Stimulated activated CD4-positive, alpha-beta T cell treated with anti-CD3 and anti-CD28 coated beads, Interleukin-2, amount 100 ng/mL, for 24 hours (primary cell): ENCODE results near the gene LRRFIP2.
"Not testable (repeated sequence)": the region's sequence is repeated elsewhere in the genome, so short reads cannot be mapped to it uniquely, and the experiment has no call there.

Experiments used
- DNase-seq, 2 donors: peaks; one replicate each; pipeline ENCODE4 v3.0.0-alpha.2; 2020

The LRRFIP2 gene

DNA sequence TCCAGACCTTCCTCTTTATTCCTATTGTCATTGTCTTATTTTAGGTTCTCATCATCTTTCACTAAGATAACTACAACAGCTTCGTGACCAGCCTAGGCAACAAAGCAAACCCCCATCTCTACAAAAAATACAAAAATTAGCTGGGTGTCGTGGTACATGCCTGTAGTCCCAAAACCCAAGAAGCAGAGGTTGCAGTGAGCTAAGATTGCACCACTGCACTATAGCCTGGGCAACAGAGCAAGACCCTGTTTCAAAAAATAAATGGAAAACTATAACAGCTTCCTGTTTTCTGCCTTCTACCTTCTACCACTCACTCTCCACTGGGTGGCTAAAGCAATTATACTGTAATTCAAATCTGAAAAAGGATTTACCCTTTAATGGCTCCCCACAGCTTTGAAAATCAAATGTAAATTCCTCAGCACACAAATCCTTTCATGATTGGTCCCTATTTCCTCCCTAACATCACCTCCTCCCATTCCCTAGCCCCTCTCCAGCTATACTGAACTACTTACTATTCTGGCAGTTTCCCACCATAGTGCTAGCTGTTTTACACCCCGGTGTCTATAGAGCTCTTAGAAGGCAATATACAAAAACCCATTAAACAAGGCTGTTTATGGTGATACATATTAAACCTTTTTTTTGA is 33.4 kb downstream of the LRRFIP2 start:
- no peak for DNase-seq

GRCh38 chr3:37139567-37140052 is 34.8 kb downstream of the LRRFIP2 start:
- no peak for DNase-seq

DNA sequence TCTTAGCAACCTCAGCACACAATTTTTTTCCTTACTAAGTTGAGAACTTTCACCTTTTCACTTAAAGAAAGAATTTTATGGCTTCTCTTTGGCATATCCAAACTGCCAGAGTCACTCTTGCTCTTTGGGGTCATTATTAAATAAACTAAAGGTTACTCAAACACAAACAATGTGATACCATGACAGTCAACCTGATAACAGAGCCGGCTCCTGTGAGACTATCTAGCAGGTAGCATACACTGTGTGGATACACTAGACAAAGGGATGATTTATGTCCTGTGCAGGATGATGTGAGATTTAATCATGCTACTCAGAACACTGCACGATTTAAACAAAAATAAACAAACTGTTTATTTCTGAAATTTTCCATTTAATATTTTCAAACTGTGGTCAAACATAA is 35.6 kb downstream of the LRRFIP2 start:
- no peak for DNase-seq

GRCh38 chr3:37137516-37137915 is 36.9 kb downstream of the LRRFIP2 start:
- DNase-seq, result no peak

- DNase-seq, result no peak
Observed at GRCh38 chr3:37136067-37136466, 38.3 kb downstream of the LRRFIP2 start.

DNA sequence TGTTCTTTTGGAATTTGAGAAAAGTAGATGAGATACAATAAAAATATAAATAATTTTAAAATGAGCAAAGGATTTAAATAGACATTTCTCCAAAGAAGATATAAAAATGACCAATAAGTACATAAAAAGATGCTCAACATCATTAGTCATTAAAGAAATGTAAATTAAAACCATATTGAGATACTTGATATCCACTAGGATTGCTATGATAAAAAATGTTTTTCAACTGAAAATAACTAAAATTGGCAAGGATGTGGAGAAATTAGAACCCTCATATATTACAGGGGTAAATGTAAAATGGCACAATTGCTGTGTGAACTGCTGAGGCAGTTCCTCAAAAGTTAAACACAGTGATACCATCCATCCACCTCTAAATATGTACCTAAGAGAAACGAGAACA is 38.8 kb downstream of the LRRFIP2 start:
- DNase-seq, result no peak

DNA sequence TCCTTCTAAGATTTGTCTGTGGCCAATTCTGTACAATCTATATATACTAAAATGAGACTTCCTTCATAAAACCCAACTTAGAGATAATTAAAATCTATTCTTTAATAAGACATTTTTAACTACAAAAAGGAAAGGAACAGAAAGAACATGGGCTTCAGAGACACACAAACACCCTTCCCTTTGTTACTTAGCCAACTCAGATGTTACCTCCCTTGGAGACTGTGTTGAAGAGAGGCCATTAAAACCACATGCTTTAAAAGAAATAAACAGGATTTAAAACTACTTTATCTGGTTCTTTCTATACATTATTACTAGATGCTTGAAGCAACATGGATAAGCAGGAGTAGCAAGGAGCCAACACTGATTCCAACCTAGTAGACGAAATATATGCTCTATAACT is 42.0 kb downstream of the LRRFIP2 start:
- DNase-seq, result no peak

- DNase-seq, result no peak
Observed at GRCh38 chr3:37131860-37132144, 42.6 kb downstream of the LRRFIP2 start.

DNA sequence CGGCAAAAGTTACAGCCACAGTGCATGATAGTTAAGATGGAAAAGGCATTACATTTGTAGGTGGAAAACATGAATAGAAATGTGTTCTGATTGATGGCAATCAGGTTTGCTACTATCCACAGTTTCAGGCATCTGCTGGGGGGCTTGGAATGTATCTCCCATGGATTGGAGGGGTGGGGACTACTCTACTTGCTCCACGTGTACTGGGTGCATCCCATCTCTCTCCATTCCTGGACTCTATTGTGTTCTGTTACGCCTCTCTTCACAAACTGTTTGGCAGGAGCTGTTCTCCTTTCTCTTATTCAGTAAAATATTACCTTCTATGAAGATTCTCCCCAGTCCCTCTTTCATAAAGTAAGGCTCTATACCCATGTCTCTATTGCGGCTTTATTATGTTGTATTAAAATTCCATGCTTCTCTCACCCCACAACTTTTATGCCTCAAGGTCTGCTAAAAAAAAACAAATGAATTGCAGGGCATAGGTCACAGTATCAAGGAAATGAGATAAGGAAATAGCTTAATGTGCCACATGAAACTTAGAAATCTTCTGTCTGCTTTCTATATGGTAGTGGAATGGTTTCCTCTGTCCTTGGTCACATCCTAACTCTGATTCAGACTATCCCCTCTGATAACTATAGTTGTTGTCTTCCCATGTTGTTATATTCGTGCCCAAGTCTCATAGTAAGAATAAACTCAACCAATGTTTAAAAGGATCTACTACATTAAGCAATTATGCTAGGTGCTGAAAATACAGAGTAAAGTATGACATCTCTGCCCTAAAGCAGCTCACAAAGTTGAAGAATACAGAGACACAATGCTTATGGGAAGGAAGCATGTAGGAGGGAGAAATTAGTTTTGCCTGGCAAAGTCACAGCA is 43.2 kb downstream of the LRRFIP2 start:
- no peak for DNase-seq

DNA sequence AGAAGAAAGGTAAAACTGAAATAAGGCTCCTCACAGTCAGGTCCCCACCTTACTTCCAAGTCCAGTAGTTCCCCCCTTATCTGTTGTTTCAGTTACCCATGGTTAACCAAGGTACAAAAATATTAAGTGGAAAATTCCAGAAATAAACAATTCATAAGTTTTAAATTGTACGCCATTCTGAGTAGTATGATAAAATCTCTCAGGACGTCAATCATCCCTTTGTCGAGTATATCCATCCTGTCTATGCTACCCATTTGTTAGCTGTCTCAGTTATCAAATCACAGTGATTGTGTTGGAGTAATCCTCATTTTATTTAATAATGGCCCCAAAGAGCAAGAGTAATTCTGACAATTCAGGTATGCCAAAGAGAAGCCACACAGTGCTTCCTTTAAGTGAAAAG is 43.9 kb downstream of the LRRFIP2 start:
- DNase-seq, result no peak

DNA sequence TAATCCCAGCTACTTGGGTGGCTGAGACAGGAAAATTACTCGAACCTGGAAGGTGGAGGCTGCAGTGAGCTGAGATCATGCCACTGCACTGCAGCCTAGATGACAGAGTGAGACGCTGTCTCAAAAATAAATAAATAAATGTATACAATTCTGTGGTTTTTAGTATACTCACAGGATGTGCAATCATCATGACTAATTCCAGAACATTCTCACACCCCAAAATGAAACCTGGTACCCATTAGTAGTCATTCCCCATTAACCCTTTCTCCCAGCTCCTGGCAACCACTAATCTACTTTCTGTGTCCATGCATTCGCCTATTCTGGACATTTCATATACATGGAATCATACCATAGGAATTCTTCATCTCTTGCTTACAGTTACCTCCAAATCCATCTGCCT is 44.5 kb downstream of the LRRFIP2 start:
- no peak for DNase-seq

GRCh38 chr3:37127340-37127739 is 47.0 kb downstream of the LRRFIP2 start:
- no peak for DNase-seq

- DNase-seq, result no peak
Observed at GRCh38 chr3:37126856-37127255, 47.5 kb downstream of the LRRFIP2 start.

DNA sequence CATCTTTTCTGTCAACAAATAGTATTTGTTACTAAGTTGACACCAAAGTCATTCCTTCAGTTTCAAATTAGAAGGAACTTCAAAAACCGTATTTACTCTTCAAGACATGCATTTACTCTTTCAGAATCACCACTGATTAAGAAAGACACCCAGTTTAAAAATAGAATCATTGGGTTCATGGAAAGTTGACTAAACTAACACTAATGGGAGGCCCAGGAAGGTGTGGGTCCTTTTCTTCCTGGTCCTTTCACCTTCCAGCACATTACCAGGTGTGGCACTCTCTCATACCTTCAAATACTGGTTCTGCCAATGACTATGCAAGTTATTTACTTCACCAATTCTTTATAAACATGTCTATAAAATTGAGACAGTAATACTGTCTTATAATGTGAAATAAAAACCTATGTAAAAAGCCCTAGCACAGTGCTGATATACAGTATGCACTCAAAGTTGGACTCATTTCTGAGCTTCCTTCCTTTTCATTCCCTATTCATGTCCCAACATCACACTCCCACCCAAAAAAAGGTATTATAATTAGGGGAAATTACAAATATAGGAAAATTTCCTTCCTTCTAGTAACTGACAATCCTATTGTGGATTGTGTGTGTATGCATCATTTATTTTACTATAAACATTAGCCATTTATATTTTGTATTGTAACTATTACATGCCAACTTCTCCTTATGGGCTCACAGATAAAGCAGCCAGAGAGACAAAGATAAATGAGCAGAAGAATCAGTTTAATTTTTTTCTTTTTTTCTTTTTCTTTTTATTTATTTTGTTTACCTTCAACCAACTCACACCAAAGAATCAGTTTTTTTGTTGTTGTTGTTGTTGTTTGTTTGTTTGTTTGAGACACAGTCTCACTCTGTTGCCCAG is 48.9 kb downstream of the LRRFIP2 start:
- no peak for DNase-seq

DNA sequence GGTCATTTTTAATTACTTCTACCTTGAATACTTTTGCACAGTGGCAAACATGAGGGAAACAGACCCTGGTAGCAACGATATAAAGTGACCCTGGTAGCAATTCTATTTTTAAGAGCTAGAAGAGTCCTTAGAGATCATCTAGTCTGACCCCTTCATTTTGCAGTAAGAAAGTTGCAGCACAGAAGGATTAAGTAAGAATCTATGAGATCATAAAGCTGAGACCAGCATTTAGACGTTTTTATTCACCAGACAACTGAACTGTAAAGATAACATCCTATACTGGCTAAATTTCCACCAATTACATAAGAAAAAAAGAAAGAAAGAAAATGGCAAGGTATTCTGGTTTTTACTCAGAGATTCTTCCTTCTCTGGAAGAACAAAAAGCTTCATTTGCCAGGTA is 49.9 kb downstream of the LRRFIP2 start:
- DNase-seq, result no peak

- DNase-seq, result no peak
Observed at GRCh38 chr3:37123292-37123691, 51.1 kb downstream of the LRRFIP2 start.

DNA sequence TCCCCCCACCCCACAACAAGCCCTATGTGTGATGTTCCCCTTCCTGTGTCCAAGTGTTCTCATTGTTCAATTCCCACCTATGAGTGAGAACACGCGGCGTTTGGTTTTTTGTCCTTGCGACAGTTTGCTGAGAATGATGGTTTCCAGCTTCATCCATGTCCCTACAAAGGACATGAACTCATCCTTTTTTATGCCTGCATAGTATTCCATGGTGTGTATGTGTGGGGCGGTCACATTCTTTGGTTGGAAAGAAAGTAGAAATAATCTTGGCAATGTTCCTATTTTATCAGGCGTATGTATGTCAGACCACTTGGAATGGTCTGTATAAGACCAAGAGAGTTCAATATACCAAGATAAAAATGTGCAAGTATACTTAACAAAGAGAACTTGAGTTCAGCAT is 52.3 kb downstream of the LRRFIP2 start:
- DNase-seq, result not testable (repeated sequence)

- DNase-seq, result no peak
Observed at GRCh38 chr3:37118163-37118562, 56.2 kb downstream of the LRRFIP2 start.

DNA sequence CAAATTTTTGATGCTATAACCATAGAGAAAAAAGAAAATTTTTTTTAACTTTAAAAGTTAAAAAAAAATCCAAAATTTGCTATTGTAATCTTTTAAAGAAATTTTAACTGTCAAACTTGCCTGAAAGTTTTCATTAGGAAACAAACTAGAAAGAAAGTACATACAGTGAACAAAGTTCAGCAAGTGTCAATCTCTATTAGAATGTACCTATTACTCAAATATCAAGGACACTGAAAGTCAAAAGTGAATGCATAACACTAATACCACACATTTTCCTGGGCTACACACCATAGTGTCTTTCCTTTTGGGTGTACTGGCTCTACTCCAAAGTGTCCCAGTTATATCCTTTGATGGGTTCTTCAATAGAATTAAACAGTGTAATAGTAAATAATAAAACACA is 56.8 kb downstream of the LRRFIP2 start:
- no peak for DNase-seq

- no peak for DNase-seq
Observed at GRCh38 chr3:37116998-37117397, 57.4 kb downstream of the LRRFIP2 start.

- DNase-seq, result no peak
Observed at GRCh38 chr3:37115446-37115845, 58.9 kb downstream of the LRRFIP2 start.

DNA sequence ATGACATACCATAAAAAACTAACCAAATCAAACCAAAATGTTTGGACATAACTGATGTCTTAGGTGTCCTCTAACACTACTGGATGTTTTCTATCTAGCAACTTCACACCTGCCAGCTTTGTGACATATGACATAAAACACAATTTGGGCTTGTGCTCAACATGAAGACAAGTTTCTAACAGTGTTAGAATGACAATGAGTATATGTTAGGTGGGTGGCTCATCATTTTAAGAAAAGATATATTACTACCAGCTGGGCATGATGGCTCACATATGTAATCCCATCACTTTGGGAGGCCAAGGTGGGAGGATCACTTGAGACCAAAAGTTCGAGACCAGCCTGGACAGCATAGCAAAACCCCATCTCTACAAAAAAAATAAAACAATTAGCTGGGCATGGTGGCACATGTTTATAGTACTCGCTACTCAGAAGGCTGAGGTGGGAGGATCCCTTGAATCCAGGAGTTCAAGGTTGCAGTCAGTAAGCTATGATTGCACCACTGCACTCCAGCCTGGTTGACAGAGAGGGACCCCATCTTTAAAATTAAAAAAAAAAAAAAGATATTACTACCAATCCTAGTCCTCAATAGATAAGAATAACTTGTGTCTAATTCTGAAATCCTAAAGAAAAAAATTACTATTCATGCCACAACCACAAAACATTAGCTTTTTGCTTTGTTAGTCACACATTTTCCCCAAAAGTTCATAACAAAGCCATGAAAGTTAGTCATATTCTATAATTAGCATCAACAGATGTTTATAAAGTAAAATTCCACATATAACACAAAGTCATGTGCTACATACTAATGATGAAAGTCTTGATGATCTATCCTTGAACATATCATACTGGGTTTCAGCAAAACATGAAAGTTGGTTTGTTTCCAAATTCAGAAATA is 59.9 kb downstream of the LRRFIP2 start:
- DNase-seq, result no peak

GRCh38 chr3:37112987-37113386 is 61.4 kb downstream of the LRRFIP2 start:
- no peak for DNase-seq
